HepG2 (cell line): ENCODE measurements around the gene BRIP1.

Experiments used
- CTCF ChIP-seq: sonication (generic); formaldehyde crosslinking; IDR thresholded peaks from 2 replicates; pipeline ENCODE4 v1.5.0; 2020; ENCODE audit warnings: mild to moderate bottlenecking, missing genetic modification reagents, moderate library complexity
- ZNF513 ChIP-seq: sonication (generic); formaldehyde crosslinking; conservative IDR thresholded peaks from 2 replicates; pipeline ENCODE4 v1.5.0; 2020; ENCODE audit warnings: missing genetic modification reagents

- TF ChIP-seq CTCF = no peak
- no peak for TF ChIP-seq ZNF513 (CRISPR knock-in tag)
Observed at GRCh38 chr17:61656721-61657217, 206.6 kb downstream of the BRIP1 start.
